ENCODE data around the gene MFSD2B. TPM values are rescaled to one million over a fixed set of nuclear protein-coding genes. Genes with fewer than 3 reads are reported as not detected.

Gene MFSD2B
- total RNA-seq, 1 donor from 2014 or later, result 0.67 TPM

DNA sequence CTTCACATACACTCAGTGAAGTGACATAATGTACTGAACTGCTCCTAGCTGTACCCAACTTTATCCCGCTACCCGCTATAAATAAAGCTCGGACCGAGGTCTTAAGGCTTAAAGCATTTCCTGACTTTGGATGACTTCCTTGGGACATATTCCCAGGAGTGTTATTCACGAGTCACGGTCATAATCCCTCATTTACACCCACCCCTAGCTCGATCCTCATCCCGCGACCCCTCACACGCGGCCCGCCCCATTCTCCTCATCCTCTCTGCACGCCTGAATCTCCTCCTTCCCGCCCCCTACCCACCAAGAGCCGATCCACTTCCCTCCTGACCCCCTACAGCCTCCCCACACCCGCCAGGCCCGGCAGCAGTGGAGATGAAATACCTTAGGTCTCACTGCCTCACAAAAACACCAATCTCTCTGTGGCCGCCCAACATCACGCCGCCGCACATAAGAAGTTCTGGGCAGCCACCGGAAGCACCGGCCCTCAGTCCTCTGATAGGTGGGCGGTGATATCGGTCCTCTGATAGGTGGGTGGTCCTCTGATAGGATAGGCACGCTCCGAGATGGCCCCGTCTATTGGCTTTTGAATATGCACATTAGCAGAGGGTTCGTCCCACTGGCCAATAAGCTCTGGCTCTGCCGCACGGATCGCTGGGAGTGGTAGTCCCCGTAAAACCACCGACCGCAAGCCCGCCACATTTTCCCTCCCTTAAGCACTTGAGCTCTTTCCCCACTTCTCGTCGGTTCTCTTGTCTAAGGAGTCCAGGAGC lies 37.2 kb downstream of the MFSD2B start, which contains the start of gene WDCP:
WDCP (minus strand) TSS at position 462 of the 773 bp plus-strand sequence. CDS start 7,897 bp downstream, outside the sequence.
- intact Hi-C loops (cut with DNase I), result no loop called here
- DNase-seq (ENCODE audit: low spot score), result peak; percentile 95
- peak; percentile 100 for ATAC-seq

GRCh38 chr2:24047703-24048033 lies 37.8 kb downstream of the MFSD2B start:
- DNase-seq (ENCODE audit: low spot score) (no peak), ATAC-seq (peak; percentile 6)
- intact Hi-C loops (cut with DNase I), result no loop called here

- no peak for DNase-seq (ENCODE audit: low spot score)
- ATAC-seq, result no peak
- intact Hi-C loops (cut with DNase I), result no loop called here
Measured at GRCh38 chr2:24048769-24049484, 39.0 kb downstream of the MFSD2B start.

GRCh38 chr2:24049485-24050021 lies 39.7 kb downstream of the MFSD2B start, which contains the start of gene FKBP1B:
FKBP1B (plus strand) TSS chr2:24049741; CDS start chr2:24049850, 109 bp downstream.
- ATAC-seq (peak; percentile 2), DNase-seq (ENCODE audit: low spot score) (peak; percentile 72)
- intact Hi-C loops (cut with DNase I), result no loop called here

DNA sequence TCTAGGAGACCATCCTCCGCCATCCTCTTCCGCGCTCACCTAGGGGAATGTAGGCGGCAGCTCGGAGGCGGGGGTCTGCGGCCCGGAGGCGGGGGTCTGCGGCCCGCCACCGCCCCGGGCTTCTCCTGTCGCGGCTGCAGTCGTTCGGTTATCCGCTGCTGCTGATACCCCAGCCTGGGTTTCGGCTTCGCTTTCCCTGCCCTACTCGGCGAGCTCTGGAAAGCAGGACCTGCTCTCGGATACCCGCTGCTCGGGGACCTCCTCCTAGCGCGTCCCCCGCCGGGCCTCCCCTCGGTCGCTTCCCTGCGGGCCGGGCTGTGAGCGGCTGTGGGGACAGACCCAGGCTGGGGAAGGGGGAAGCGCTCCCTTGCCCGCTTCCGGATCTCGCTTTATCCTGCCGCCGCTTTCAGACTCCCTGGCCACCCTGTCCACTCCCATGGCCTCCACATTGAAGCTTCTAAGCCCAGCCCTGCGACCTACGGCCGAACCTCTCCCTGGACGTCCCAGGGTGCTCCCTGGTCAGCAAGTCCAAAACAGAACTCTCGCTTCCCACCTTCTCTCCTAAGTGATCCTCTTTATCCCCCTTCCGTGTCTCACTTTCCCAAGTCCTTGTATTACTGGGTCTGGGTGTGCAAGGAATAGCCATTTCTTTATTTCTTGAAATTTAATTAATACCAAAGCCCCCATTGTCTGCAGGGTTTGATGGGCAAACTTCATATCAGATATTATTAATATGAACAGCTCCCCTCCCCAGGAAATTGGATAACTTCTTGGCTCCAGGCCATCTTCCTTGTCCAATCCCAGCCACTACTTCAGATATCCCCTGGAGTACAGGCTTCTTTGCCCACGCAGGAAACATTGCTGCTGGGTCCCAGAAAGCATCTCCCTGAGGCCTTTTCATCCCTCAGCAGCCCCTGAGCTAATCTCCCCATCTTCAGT lies 40.4 kb downstream of the MFSD2B start:
- ATAC-seq (peak; percentile 3), DNase-seq (ENCODE audit: low spot score) (peak; percentile 70)
- intact Hi-C loops (cut with DNase I), result no loop called here

DNA sequence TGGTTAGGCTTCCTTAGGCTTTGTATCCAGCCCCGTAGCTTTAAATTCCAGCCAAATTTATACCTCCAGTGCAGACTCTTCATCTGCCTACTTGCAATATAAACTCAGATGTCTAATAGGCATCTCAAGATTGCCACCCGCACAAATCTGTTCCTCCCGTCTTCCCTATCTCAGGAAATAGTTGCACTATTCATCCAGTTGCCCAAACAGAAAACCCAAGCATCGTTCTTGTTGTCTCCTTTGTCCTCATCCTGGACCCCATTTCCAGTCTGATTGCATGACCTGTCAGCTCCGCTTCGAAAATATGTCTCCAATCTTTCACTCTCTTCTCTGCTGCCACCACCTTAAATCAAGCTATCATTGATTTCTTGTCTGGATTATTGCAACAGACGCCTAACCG lies 41.9 kb downstream of the MFSD2B start:
- no peak for ATAC-seq
- intact Hi-C loops (cut with DNase I), result no loop called here
- no peak for DNase-seq (ENCODE audit: low spot score)

- ATAC-seq (no peak), DNase-seq (ENCODE audit: low spot score) (no peak)
- intact Hi-C loops (cut with DNase I), result no loop called here
Measured at GRCh38 chr2:24052951-24053350, 43.1 kb downstream of the MFSD2B start.

DNA sequence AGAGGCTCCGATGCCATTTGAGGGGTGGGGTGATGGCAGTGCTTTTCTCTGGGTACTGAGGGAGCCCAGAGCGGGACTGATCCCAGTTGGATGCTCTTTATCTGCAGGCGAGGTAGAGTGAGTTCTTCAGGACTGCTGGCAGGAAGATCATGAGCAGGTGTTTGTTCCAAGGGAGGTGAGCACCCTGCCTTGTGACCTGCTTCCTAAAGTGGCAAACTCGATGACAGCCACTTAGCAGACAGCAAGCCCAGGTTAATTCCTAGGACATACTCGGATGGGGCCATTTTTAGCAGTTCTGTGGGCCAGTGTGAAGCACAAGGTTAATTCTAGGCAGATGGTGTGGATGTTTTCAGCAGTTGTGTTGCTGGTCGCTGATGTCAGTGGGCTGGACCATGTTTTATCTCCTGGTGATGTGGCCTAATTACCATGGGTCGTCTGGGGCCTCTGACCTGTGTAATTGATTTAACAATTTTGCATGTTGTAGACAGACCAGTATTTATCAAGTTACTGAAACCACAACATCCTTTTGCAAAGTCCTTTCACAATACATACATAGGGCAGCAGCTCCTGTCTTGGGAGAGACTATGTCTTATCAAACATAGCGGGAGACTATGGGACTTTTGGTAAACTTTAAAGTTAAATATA lies 44.6 kb downstream of the MFSD2B start:
- intact Hi-C loops (cut with DNase I), result no loop called here
- no peak for ATAC-seq
- DNase-seq (ENCODE audit: low spot score), result no peak

GRCh38 chr2:24055750-24056149 lies 45.9 kb downstream of the MFSD2B start:
- DNase-seq (ENCODE audit: low spot score) (no peak), ATAC-seq (no peak)
- intact Hi-C loops (cut with DNase I), result no loop called here

- no peak for DNase-seq (ENCODE audit: low spot score)
- no peak for ATAC-seq
- intact Hi-C loops (cut with DNase I), result no loop called here
Measured at GRCh38 chr2:24058564-24059271, 48.8 kb downstream of the MFSD2B start.

DNA sequence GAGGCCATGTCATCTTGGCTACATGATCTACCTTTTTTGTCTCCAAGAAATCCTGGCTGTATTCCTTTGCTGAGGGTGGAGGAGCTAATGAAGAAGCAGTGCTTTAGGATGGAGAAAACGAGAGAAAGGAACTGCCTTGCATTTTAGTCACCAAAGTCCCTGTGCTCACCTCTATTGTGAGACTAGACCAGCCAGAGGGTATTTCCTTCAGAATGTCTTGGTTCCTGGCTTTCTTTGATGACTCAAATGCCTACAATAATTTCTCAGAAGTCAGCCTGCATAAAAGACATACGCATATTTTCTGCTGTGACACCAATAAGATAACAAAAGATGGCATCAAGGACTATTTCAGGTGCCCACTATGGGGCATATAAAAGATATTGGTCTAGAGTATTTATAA lies 55.5 kb downstream of the MFSD2B start:
- intact Hi-C loops (cut with DNase I), result no loop called here

DNA sequence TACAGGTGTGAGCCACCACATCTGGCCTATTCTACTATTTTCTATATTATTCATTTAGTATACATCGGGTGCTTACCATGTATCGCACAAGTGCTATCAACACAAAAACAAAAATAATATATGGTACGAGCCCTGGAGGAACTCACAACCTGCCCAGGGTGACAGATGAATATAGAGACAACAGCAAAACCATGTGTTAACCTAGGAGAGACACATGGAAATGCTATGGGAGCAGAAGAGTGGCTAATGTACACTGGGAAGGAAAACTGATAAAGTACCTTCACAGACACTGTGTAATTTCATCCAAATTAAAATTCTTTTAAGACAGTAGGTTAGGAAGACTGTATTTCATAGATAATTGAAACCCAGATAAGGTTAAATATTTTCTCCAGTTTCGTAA lies 62.4 kb downstream of the MFSD2B start:
- DNase-seq (ENCODE audit: low spot score) (no peak), ATAC-seq (no peak)

More for the DNA sequence above, 55.5 kb downstream of the MFSD2B start:
- ATAC-seq, result no peak
- no peak for DNase-seq (ENCODE audit: low spot score)

GRCh38 chr2:24073816-24074215 lies 63.9 kb downstream of the MFSD2B start:
- DNase-seq (ENCODE audit: low spot score), result no peak
- ATAC-seq, result no peak
- intact Hi-C loops (cut with DNase I), result loop anchor here (10.0 kb wide), 1 partner anchor 1289 kb away; no protein-coding TSS in a partner anchor

More for the DNA sequence above, 62.4 kb downstream of the MFSD2B start:
- intact Hi-C loops (cut with DNase I), result loop anchor here (10.0 kb wide), 1 partner anchor 1287 kb away; no protein-coding TSS in a partner anchor

- ATAC-seq (no peak), DNase-seq (ENCODE audit: low spot score) (no peak)
- intact Hi-C loops (cut with DNase I), result loop anchor here (10.0 kb wide), 1 partner anchor 1290 kb away; no protein-coding TSS in a partner anchor
Measured at GRCh38 chr2:24075259-24075658, 65.4 kb downstream of the MFSD2B start.

Data from sciatic nerve (tissue), 2 donors.